Keratinocyte (primary cell): ENCODE results near the gene SREBF1.

Source experiments
- CTCF ChIP-seq, 3 experiments: IDR thresholded peaks in 1 of 3; conservative IDR thresholded peaks in 1 of 3; optimal IDR thresholded peaks in 1 of 3; 2 replicates in 2 of 3; 3 replicates in 1 of 3; pipeline versions ENCODE3 to v1.5.1; 2011; ENCODE audit warnings: low read length in 3 of 3, mild to moderate bottlenecking in 3 of 3, moderate library complexity in 2 of 3, control low read depth in 1 of 3, inconsistent platforms in 1 of 3; ENCODE audit not compliant: insufficient read depth in 2 of 3; ENCODE audit errors: extremely low read depth in 1 of 3
- EZH2 ChIP-seq: IDR thresholded peaks from one replicate; pipeline ENCODE4 v1.6.1; 2012; ENCODE audit warnings: inconsistent platforms, mild to moderate bottlenecking, low read length, moderate library complexity

DNA sequence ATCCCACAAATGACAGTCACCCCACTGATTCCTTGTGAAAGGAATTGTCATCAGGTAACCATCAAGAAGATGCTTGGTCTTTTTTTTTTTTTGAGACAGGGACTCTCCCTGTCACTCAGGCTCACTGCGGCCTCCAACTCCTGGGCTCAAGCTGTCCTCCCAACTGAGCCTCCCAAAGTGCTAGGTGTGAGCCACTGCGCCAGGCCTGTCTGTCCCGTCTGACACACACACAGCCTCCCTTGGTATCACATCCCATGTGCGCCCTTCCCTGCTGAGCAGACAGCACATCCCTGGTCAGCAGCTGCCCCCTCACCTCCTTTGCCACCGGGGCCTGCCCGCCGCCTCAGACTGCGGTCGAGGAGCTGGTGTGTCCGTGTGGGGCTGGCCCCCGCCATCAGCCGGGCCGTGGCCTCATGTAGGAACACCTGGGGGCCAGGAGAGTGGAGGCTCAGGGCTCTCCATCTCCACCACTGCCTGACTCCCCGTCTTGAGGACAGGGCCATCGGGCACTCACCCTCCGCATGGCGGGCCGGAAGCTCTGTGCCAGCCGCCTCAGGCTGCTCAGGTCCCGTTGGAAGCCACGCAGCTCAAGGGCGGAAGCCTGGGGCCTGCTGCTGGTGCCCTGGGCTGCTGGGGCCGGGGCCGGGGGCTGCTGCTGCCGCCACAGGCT is 23.6 kb downstream of the SREBF1 start:
- TF ChIP-seq CTCF (optimal IDR thresholded peaks at IDR 0.05 in 1 of 3, IDR thresholded peaks at IDR 0.05 in 1 of 3, conservative IDR thresholded peaks at IDR 0.05 in 1 of 3; ENCODE audit: extremely low read depth in 1 of 3, insufficient read depth in 2 of 3, low read length in 3 of 3) = no peak
- TF ChIP-seq EZH2 = no peak
